Dermis microvascular lymphatic vessel endothelial cell (primary cell): ENCODE measurements around the gene RPRD1B. TPM values are rescaled to one million over a fixed set of nuclear protein-coding genes. Genes with fewer than 3 reads are reported as not detected.
"Not testable (repeated sequence)": the region's sequence is repeated elsewhere in the genome, so short reads cannot be mapped to it uniquely, and the experiment has no call there.

ENCODE experiments used
- DNase-seq, 2 donors: peaks; one replicate each; pipeline versions ENCODE4 v3.0.0 to v3.0.0-alpha.2; 2010; ENCODE audit warnings: low read depth in 2 of 2
- total RNA-seq: library from RNA; depleted of rRNA; stranded (reverse); fragments of >200 nt; gene quantifications from 2 replicates; pipeline ENCODE4 v1.2.1, GENCODE V29; 2014

The RPRD1B gene
- total RNA-seq, 1 donor from 2014 or later = 11.9 TPM

- DNase-seq = no peak
These were observed 70.7 kb downstream of the RPRD1B start for GRCh38 chr20:38104285-38104684.

GRCh38 chr20:38106461-38106860, 72.9 kb downstream of the RPRD1B start:
- DNase-seq = no peak

GRCh38 chr20:38107386-38107785, 73.8 kb downstream of the RPRD1B start:
- not testable (repeated sequence) for DNase-seq

DNA sequence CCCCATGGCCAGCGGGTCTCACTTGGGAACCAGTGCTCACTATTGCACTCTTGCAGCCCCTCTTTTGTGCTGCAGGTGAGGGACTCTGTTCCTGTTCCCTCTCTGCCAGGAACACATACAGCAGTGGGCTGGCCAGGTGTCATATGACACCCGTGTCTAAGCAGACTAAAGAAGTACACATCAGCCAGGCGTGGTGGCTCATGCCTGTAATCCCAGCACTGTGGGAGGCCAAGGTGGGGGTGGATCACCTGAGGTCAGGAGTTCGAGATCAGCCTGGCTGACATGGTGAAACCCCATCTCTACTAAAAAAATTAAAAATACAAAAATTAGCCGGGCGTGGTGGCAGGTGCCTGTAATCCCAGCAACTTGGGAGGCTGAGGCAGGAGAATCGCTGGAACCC, 74.4 kb downstream of the RPRD1B start:
- DNase-seq = not testable (repeated sequence)

GRCh38 chr20:38108438-38108985, 75.0 kb downstream of the RPRD1B start:
- no peak for DNase-seq

DNA sequence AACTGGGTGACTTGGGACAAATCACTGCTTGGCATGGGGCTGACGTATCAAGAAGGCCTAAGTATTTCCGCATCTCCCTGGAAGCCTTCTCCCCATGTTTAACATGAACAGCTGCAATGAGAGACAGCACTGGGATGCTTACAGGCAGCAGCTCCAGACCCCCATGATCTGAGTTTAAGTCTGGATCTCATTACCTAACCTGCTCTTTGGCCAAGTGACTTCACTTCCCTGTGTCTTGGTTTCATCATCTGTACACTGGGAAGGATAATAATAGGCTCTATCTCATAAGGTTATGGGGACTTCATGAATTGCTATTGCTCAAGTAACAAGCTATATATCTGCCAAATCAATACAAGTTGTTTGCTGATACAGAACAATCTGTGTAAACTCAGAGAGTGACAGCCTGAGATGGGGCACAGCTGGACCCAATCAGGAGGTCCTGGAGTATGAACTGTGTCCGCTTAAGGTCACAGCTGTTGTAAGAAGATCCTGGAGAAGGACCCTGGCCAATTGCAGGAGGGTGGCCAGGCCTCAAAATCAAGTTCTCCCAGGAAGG, 75.5 kb downstream of the RPRD1B start:
- no peak for DNase-seq

DNA sequence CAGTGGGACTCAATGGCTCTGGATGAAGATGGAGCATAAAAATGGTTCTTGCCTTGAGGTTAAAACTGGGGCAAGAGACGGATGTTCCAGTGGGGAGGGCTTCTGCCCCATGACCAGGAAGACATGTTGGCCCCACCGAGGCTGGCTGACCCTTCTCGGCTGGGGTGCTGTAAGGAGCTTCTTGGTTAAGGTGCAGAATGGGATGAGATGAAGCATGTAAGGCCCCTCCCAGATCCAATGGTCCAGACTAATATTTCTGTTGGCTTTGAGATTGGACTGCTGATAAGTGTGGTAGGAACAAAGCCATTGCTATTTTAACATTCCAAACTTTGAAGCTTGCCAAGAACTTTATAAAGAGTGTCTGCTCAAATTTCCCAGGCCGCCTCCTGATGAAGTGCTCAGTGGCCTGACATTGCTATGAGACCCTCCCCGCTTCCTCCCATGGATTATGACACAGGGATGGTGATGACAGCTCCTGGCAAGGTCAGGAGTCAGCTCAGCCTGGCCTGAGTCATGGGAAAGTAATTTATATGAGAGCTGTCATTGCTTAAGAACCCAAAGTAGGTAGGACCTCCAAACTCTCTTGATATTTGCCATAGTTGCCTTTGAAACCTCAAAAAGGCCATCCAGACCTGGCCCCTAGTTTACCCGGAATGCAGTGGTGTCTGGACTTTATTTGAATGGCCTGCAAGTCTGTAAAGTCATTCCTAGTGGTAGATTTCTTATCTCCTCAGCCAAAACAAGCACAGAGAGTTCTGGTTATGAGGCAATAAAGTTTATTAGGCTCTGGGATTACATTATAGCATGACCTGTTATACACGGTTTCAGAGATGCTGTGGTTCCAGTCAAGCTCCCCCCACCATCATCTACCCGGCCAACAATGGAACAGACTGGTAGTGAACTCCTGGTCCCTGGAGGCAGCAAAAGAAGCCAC, 76.3 kb downstream of the RPRD1B start:
- DNase-seq = peak; percentile 66 to 94

DNA sequence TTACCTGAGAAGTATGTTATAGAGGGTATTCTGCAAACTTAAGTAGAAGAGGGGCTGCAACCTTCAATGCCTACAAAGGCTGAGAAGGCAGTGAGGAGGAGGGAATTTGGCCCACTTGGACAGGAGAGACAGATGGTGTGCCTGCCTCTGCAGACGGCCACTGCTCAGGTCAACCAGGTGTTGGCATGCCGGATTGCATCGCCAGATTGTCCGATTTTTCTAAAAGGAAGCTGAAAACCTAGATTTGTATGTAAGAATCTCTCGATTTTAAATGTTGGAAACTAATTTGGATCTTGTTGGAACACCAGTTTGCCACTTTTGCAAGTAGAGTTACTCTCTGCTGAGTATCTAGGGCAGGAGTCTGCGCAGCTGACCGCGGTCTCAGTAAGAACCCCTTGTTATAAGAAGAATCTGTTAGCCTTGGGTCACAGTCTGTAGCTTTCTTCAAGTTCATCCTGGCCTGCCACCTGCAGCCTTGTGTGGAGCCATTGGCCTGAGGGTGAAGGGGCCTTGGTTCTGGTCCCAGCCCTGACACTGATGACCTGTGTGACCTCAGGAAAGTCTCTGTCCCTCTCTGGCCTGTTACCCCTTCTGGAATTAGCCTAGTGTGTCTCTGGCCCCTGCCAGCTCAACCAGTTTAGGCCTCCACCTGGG, 77.1 kb downstream of the RPRD1B start:
- DNase-seq = no peak

GRCh38 chr20:38111366-38112232, 78.1 kb downstream of the RPRD1B start:
- no peak for DNase-seq

DNA sequence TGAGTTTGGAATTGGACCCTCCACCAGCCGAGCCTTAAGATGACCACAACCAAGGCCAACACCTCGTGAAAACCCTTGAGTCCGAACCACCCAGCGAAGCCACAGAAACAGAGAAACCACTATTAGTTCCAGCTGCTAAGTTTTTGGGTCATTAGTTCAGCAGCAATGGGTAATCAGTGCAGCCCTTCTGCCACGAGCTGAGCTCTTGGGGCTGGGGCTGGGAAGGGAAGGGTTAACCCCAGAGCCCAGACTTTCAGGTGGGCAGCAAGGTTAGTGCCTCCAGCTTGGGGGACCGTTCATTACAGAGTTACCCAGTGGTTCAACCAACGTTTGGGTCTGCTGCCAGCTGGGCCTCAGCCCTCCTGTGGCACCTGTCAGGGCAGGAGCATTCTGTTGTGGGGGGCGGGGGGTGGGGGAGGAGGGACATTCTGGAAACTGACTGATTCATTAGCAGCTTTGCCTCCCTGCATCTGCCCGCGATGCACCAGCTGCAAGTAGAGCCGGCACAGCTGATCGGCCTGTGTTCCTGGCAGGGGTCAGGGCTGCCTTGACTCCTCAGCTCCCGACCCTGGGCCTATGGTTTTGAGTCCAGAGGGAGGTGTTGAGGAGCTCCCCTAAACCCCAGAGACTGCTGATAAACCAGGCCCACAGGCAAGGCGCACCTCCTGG, 78.8 kb downstream of the RPRD1B start:
- no peak for DNase-seq

DNA sequence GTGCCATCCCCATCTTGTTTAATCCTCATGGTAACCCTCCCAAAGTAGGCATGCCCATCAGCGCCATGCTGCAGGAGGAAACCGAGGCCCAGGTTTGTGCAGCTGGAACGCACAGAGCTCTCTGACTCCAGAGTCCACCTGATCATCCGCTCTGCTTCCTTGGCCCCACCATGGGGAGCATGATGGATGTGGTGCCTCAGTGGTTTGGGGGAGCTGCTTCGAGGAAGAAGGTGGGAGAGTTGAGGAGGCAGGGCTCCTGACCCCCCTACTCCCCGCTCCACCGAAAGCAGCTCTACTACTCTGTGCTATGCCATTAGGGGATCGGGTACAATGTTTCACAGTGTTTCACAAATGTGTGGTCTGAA, 79.4 kb downstream of the RPRD1B start:
- no peak for DNase-seq

DNA sequence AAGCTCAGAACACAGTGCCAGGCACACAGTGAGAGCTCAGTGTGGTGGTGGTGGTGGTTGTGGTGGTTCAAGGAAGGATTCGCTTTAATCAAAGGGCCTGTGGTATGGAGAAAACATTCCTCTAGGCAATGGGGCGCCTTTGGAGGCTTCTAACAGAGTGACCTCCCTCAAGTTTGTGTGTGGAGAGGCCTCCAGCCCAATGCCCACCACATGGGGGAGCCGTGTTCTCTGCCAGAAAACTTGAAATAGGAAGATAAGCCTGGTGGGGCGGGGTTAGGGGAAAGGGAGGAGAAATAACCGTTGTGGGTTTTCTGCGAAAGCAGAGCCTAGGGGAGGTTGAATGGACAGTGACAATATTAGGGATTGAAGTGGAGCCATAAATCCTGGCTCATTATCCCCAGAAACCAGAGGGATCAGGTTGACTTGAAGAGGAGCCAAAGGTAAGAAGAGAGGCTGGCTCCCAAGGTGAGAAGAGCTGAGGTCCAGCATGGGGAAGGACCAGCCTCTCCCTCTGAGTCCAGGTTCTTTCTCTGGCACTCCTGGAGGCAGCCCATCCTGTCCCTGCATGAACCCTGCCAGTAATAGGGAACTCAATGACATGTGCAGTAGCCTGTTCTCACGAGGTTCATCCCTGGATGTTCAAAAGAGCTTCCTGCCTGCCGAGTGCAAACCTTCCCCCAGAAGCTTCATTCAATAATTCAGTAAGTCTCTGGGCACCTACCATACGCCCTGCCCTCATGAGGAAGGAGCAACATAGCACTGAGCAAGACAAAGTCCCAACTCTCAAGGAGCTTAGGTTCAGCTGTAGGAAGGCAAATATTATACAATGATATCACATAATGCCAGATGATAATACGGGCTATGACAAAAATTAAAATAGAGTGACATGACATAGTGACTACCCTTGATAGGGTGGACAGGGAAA, 80.1 kb downstream of the RPRD1B start:
- peak in 1 of 2 donors; percentile 61 for DNase-seq

DNA sequence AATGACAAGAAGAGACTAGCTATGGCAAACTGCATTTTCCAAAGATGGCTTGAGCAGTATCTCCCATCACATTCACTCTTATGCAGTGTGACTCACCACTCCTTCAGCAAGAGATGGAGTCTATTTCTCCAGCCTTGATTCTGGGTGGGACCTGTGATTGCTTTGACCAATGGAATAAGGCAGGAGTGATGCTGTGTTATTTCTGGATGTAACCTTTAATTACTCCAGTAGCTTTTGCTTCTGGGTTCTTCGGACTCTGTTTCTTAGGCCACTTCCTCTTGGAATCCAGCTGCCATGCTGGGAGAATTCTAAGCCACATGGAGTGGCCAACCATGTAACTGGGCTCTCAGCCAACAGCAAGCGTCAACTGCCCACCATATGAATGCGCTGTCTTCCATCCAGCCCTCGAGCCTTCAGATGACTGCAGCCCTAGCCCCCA, 80.8 kb downstream of the RPRD1B start:
- no peak for DNase-seq

DNA sequence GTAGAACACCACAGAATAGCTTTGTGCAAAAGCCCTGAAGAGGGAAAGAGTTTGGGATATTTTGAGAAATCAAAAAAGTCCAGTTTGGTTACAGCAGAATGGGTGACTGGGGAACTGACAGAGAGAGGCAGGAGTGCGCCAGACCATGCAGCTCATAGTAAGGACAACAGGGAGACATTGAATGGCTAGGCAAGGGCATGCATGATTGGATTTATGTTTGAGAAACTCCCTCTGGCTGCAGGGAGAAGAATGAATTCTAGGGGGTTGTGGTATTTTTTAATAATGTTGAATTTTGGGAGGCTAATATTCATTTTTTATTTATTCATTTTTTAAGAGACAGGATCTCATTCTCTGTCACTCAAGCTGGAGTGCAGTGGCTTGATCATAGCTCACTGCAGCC, 81.7 kb downstream of the RPRD1B start:
- no peak for DNase-seq

DNA sequence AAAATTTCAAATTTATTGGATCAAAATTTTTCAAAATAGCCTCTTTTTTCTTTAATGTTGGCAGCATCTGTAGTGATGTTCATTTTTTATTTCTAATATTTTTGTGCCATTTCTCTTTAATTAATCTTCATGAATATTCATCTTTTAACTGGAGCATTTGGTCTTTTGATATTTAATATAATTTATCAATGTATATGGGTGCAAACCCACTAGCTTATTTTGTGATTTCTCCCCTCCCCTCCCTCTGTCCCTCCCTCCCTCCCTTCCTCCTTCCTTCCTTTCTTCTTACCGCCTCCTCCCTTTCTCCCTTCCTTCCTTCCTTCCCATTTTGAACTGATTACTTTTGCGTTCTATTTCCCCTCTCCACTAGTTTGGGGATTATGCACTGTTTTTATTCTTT, 82.3 kb downstream of the RPRD1B start:
- DNase-seq = no peak

DNA sequence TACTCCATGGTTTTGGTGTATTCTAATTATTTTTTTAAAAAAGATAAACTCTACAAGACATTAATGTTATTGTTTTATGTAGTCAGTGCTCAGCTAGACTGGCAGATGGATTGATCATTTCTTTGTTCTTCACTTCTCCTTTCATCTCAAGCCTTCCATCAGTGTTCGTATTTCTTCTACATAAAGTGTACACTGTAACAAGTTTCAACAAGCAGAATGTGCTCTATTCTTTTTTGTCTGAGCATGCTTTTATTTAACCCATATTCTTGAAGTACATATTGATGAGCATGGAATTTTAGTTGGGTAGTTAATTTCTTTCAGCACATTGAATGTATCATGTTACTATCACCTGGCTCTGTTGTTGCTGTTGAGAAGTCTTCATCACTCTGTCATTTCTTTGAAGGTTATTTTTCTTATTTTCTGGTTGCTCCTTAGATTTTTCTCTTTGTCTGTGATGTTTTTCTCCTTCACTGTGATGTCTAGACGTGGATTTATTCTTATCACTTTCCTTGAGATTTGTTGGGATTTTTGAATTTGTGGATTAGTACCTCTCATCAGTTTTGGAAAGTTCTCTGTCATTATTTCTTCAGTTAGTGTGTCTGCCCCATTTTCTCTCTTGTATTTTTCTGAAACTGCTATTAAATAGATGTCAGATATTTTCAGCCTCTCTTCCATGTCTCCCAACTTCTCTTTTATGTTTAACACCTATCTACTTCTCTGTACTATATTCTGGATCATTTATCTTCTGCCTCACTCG, 83.0 kb downstream of the RPRD1B start:
- DNase-seq = no peak

DNA sequence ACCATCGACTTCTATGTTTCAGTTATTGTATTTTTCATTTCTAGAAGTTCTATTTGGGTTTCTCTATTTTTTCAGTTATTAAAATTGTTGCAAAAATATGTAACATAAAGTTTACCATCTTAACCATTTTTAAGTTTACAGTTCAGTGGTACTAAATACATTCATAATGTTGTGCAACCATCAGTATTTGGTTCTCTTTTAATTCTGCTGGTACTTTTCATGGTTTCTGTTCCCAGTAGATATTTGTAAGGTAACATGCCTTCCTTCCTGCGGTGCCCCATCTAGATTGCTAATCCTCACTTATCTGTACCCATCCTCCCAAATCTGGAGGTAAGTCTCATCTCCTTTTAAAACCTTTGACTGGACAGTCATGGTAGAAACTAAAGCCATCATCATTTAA, 83.7 kb downstream of the RPRD1B start:
- DNase-seq = no peak

- DNase-seq = peak in 1 of 2 donors; percentile 70
These were observed 84.1 kb downstream of the RPRD1B start for GRCh38 chr20:38117635-38118034.

DNA sequence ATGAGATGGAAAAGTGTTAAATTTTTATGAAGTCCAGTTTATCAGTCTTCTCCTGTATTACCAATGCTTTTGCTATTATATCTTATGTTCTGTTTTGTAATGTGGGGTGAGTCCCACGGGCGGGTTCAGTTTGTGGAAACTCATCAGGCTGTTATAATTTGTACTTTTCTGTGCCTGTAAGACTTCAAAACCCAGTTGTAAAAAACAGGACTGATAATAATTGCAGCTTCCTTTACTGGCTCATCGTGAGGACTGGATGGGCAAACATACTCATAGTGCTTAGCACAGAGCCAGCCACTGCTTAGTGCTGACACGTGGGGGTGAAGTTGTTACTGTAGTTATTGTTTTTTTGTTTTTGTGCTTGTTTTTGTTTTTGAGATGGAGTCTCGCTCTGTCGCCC, 85.9 kb downstream of the RPRD1B start:
- DNase-seq = no peak
